ENCODE measurements around the gene CEP128. TPM values are rescaled to one million over a fixed set of nuclear protein-coding genes. Genes with fewer than 3 reads are reported as not detected.

CEP128 gene
- total RNA-seq, 1 experiment from 2014 or later, result 16.7 TPM

DNA sequence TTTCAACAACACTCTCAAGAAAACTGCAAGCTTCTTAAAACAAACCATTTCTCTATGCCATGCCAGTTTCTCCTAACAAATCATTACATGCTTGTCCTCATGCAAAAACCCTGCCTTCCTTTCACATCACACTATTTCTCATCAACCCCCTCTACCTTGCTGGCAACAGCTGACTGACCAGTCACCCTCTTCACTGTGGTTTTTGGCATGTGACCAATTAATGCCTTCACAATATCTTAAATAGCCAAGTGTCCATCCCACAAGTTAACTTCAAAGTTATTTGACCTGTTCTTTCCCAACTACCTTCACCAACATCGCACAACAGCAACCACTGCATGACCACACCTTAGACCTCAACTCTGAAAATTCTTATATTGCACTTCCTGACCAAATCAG, 159.6 kb downstream of the CEP128 start:
- H3K27ac Mint-ChIP-seq (ENCODE audit: unreplicated experiment), result no peak overlapping the region
- TF ChIP-seq, protein P1, sequence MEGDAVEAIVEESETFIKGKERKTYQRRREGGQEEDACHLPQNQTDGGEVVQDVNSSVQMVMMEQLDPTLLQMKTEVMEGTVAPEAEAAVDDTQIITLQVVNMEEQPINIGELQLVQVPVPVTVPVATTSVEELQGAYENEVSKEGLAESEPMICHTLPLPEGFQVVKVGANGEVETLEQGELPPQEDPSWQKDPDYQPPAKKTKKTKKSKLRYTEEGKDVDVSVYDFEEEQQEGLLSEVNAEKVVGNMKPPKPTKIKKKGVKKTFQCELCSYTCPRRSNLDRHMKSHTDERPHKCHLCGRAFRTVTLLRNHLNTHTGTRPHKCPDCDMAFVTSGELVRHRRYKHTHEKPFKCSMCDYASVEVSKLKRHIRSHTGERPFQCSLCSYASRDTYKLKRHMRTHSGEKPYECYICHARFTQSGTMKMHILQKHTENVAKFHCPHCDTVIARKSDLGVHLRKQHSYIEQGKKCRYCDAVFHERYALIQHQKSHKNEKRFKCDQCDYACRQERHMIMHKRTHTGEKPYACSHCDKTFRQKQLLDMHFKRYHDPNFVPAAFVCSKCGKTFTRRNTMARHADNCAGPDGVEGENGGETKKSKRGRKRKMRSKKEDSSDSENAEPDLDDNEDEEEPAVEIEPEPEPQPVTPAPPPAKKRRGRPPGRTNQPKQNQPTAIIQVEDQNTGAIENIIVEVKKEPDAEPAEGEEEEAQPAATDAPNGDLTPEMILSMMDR (IDR thresholded peaks at IDR 0.05; ENCODE audit: insufficient read depth in 1 of 2, low read depth in 1 of 2, low read length in 1 of 2, severe bottlenecking in 1 of 2, unreplicated experiment in 1 of 2), result no peak
- no peaks in the 10 kb centered on the region; the same call in 1 of the 2 replicates for H3K36me3 ChIP-seq (ENCODE audit: control insufficient read depth, insufficient read depth, low read length)
- H3K4me3 ChIP-seq (ENCODE audit: low read depth, low read length), result no peak overlapping the region
- no peaks in the 10 kb centered on the region for H3K27me3 Mint-ChIP-seq (ENCODE audit: insufficient read depth, unreplicated experiment)
- BruUV-seq (replicated peaks), result no TSS peak
- no peaks in the 10 kb centered on the region for H3K9me3 Mint-ChIP-seq (ENCODE audit: unreplicated experiment)
- no peak for DNase-seq
- ChIA-PET POLR2A (no interaction called here), CTCF (no interaction called here)
- H3K36me3 Mint-ChIP-seq (ENCODE audit: insufficient read depth, unreplicated experiment), result no peaks in the 10 kb centered on the region
- H3K4me3 Mint-ChIP-seq (ENCODE audit: unreplicated experiment), result no peak overlapping the region
- H3K4me1 ChIP-seq, result no peaks in the 10 kb centered on the region
- no peaks in the 10 kb centered on the region for H3K9me3 ChIP-seq
- no peaks in the 10 kb centered on the region for H3K4me1 Mint-ChIP-seq (ENCODE audit: low read depth, unreplicated experiment)
- H3K27me3 ChIP-seq (replicated peaks; ENCODE audit: control insufficient read depth, insufficient read depth, low read length), result no peaks in the 10 kb centered on the region
- intact Hi-C loops (cut with micrococcal nuclease; ENCODE audit: unreplicated experiment), result no loop called here

DNA sequence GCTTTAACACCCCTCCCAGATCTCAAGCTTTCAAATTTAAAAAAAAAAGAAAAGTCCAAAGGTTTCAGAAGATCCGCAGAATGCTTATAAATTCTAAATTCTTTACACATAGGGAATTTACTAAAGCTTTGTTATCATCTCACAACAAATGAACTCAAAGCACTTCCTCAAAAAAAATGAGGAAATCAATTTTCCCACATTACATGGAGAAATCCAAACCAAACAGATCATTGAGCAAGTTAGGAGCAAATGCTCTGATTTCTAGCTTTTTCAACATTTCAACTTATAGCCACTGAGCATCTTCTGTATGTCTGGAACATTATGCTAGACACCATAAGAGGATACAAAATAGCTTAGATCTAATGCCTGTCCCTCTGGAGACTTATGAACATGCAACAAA, 161.0 kb downstream of the CEP128 start:
- Mint-ChIP-seq H3K4me3 (ENCODE audit: unreplicated experiment) (no peak overlapping the region), H3K27me3 (ENCODE audit: insufficient read depth, unreplicated experiment) (no peaks in the 10 kb centered on the region), H3K9me3 (ENCODE audit: unreplicated experiment) (no peaks in the 10 kb centered on the region), H3K36me3 (ENCODE audit: insufficient read depth, unreplicated experiment) (no peaks in the 10 kb centered on the region), H3K27ac (ENCODE audit: unreplicated experiment) (no peak overlapping the region), H3K4me1 (ENCODE audit: low read depth, unreplicated experiment) (no peaks in the 10 kb centered on the region)
- TF ChIP-seq, protein P1 (IDR thresholded peaks at IDR 0.05; ENCODE audit: insufficient read depth in 1 of 2, low read depth in 1 of 2, low read length in 1 of 2, severe bottlenecking in 1 of 2, unreplicated experiment in 1 of 2), result no peak
- no peak overlapping the region for H3K4me3 ChIP-seq (ENCODE audit: low read depth, low read length)
- no peaks in the 10 kb centered on the region for H3K27me3 ChIP-seq (replicated peaks; ENCODE audit: control insufficient read depth, insufficient read depth, low read length)
- POLR2A ChIA-PET, result no interaction called here
- CTCF ChIA-PET, result no interaction called here
- intact Hi-C loops (cut with micrococcal nuclease; ENCODE audit: unreplicated experiment), result no loop called here
- no peaks in the 10 kb centered on the region for H3K9me3 ChIP-seq
- H3K36me3 ChIP-seq (ENCODE audit: control insufficient read depth, insufficient read depth, low read length), result no peaks in the 10 kb centered on the region; the same call in 1 of the 2 replicates
- no peak for DNase-seq
- no peaks in the 10 kb centered on the region for H3K4me1 ChIP-seq
- BruUV-seq (replicated peaks), result no TSS peak

DNA sequence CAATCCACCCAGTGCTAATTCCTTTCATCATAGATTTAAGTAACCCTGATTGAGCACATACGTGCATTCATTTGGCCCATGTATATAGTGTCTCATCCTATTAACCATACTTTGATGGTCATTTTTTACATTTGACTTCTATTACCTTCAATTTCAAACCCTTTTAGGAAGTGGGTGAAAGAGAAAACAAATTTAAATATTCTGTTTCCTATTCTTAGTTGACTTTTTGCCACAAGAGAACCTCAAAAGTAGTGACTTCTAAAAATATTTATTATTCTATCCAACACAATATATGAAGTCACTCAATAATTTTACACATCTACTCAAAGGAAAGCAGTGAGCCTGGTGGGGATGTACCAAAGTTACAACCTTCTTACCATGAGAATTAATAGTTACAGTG, 164.9 kb downstream of the CEP128 start:
- Mint-ChIP-seq H3K9me3 (ENCODE audit: unreplicated experiment) (no peaks in the 10 kb centered on the region), H3K4me3 (ENCODE audit: unreplicated experiment) (no peak overlapping the region), H3K36me3 (ENCODE audit: insufficient read depth, unreplicated experiment) (no peaks in the 10 kb centered on the region), H3K4me1 (ENCODE audit: low read depth, unreplicated experiment) (no peaks in the 10 kb centered on the region), H3K27ac (ENCODE audit: unreplicated experiment) (no peak overlapping the region), H3K27me3 (ENCODE audit: insufficient read depth, unreplicated experiment) (no peaks in the 10 kb centered on the region)
- no peaks in the 10 kb centered on the region for H3K9me3 ChIP-seq
- no peak overlapping the region for H3K4me3 ChIP-seq (ENCODE audit: low read depth, low read length)
- TF ChIP-seq, protein P1 (IDR thresholded peaks at IDR 0.05; ENCODE audit: insufficient read depth in 1 of 2, low read depth in 1 of 2, low read length in 1 of 2, severe bottlenecking in 1 of 2, unreplicated experiment in 1 of 2), result no peak
- H3K27me3 ChIP-seq (replicated peaks; ENCODE audit: control insufficient read depth, insufficient read depth, low read length), result no peaks in the 10 kb centered on the region
- no peaks in the 10 kb centered on the region for H3K4me1 ChIP-seq
- POLR2A ChIA-PET, result no interaction called here
- intact Hi-C loops (cut with micrococcal nuclease; ENCODE audit: unreplicated experiment), result no loop called here
- no TSS peak for BruUV-seq (replicated peaks)
- CTCF ChIA-PET, result no interaction called here
- DNase-seq, result no peak
- H3K36me3 ChIP-seq (ENCODE audit: control insufficient read depth, insufficient read depth, low read length), result no peaks in the 10 kb centered on the region; the same call in 1 of the 2 replicates

All from Caco-2 (cell line).